ENCODE measurements around the gene CREBZF.

Gene CREBZF

GRCh38 chr11:85651118-85651517 lies 13.8 kb downstream of the CREBZF start (continued):
- no peak for TF ChIP-seq CSRNP3 (CRISPR knock-in tag; IDR thresholded peaks at IDR 0.05)

DNA sequence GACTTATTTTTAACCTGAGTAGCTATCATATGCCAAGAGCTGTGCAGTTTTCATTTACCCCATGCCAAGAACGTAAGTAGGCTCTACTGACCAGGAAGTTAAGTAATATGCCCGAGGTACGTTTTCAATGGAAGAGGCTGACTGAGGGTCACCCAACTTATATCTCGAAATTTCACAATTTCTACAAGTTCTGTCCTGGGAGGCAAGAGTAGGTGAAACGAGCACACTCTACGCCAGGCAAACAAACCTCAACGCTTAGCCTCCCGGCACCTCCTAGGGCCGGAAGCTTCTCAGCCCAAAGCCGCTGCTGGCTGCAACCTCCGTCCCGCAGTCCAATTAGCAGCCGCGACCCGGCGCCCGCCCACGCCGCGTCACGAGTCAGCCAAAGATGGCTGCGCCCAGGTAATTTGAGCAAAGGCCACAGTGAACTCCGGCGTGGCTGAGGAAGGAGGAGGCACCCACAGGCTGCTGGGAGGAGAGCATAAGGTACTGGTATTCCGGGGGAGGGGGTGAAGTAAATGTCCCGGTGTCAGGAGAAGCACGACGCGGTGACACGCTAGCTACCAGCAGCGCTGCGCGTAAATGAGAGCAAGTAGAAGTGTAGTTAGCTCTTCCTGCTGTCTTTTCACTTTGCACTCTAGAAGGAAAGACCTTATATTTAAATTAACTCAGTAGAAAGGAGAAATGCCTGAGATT lies 17.2 kb downstream of the CREBZF start, which contains the start of gene TMEM126A:
Gene TMEM126A (plus strand): TSS at position 364 of the 696 bp plus-strand sequence. CDS start 2,289 bp downstream, outside the sequence.
- ATAC-seq: peak; percentile 98

GRCh38 chr11:85647078-85647477 lies 17.9 kb downstream of the CREBZF start:
- peak; percentile 25 for ATAC-seq
- TF ChIP-seq ZNF70 (CRISPR knock-in tag; IDR thresholded peaks at IDR 0.05): no peak
- no peak for TF ChIP-seq TCF4 (CRISPR knock-in tag; IDR thresholded peaks at IDR 0.05; ENCODE audit: borderline replicate concordance)
- TF ChIP-seq, protein P1, sequence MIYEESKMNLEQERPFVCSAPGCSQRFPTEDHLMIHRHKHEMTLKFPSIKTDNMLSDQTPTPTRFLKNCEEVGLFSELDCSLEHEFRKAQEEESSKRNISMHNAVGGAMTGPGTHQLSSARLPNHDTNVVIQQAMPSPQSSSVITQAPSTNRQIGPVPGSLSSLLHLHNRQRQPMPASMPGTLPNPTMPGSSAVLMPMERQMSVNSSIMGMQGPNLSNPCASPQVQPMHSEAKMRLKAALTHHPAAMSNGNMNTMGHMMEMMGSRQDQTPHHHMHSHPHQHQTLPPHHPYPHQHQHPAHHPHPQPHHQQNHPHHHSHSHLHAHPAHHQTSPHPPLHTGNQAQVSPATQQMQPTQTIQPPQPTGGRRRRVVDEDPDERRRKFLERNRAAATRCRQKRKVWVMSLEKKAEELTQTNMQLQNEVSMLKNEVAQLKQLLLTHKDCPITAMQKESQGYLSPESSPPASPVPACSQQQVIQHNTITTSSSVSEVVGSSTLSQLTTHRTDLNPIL (CRISPR knock-in tag; IDR thresholded peaks at IDR 0.05; ENCODE audit: low read depth): no peak
- no peak for TF ChIP-seq RARB (CRISPR knock-in tag; IDR thresholded peaks at IDR 0.05)
- no peak for TF ChIP-seq TSHZ2 (CRISPR knock-in tag; IDR thresholded peaks at IDR 0.05)
- no peak for TF ChIP-seq CSDC2 (CRISPR knock-in tag; IDR thresholded peaks at IDR 0.05)
- TF ChIP-seq CSRNP3 (CRISPR knock-in tag; IDR thresholded peaks at IDR 0.05): no peak
- TF ChIP-seq ZC3H10 (CRISPR knock-in tag; IDR thresholded peaks at IDR 0.05): no peak
- TF ChIP-seq PATZ1 (CRISPR knock-in tag; IDR thresholded peaks at IDR 0.05; ENCODE audit: borderline replicate concordance): no peak
- no peak for TF ChIP-seq ZNF565 (CRISPR knock-in tag; conservative IDR thresholded peaks at IDR 0.05; ENCODE audit: low read depth)
- no peak for TF ChIP-seq ARNTL (CRISPR knock-in tag; IDR thresholded peaks at IDR 0.05; ENCODE audit: borderline replicate concordance, low read depth)
- TF ChIP-seq GLIS3 (CRISPR knock-in tag; IDR thresholded peaks at IDR 0.05): no peak
- TF ChIP-seq, protein P2, sequence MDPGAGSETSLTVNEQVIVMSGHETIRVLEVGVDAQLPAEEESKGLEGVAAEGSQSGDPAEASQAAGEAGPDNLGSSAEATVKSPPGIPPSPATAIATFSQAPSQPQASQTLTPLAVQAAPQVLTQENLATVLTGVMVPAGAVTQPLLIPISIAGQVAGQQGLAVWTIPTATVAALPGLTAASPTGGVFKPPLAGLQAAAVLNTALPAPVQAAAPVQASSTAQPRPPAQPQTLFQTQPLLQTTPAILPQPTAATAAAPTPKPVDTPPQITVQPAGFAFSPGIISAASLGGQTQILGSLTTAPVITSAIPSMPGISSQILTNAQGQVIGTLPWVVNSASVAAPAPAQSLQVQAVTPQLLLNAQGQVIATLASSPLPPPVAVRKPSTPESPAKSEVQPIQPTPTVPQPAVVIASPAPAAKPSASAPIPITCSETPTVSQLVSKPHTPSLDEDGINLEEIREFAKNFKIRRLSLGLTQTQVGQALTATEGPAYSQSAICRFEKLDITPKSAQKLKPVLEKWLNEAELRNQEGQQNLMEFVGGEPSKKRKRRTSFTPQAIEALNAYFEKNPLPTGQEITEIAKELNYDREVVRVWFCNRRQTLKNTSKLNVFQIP (CRISPR knock-in tag; IDR thresholded peaks at IDR 0.05; ENCODE audit: borderline replicate concordance, low read depth): no peak
- no peak for TF ChIP-seq ZFP30 (CRISPR knock-in tag; IDR thresholded peaks at IDR 0.05)
- no peak for TF ChIP-seq ZNF8 (CRISPR knock-in tag; IDR thresholded peaks at IDR 0.05)
- no peak for TF ChIP-seq PPARA (CRISPR knock-in tag; IDR thresholded peaks at IDR 0.05; ENCODE audit: borderline replicate concordance)

More for the DNA sequence above, 17.2 kb downstream of the CREBZF start, which contains the start of gene TMEM126A:
- TF ChIP-seq PATZ1 (CRISPR knock-in tag; IDR thresholded peaks at IDR 0.05; ENCODE audit: borderline replicate concordance): no peak
- TF ChIP-seq OSR1 (CRISPR knock-in tag; IDR thresholded peaks at IDR 0.05): no peak

Measured in SK-N-SH treated with all-trans-retinoic acid at 6 μM for 48 hours (cell line).